ENCODE measurements around the gene SKIC8.

- no peak for TF ChIP-seq CTCF (IDR thresholded peaks at IDR 0.05; ENCODE audit: low read length)
- TF ChIP-seq EZH2 (IDR thresholded peaks at IDR 0.05; ENCODE audit: borderline replicate concordance, low read length): no peak
These were observed 22.8 kb upstream of the SKIC8 start for GRCh38 chr15:78322243-78322642.

Data from OCI-LY1 (cell line).